ENCODE measurements around the gene SLC22A12. TPM values are rescaled to one million over a fixed set of nuclear protein-coding genes. Genes with fewer than 3 reads are reported as not detected.

Gene SLC22A12
- total RNA-seq, 6 experiments from 2014 or later: 0.22 to 0.80 (median 0.74) TPM; not detected in 3

- Histone ChIP-seq H3K27ac (no peak overlapping the region), H3K36me3 (no peaks in the 10 kb centered on the region), H3K4me3 (no peak overlapping the region), H3K9me3 (no peaks in the 10 kb centered on the region), H3K4me1 (peaks cover 0 to 5% (median 0%) of the 10 kb centered on the region in 4 donors), H3K27me3 (no peaks in the 10 kb centered on the region)
- TF ChIP-seq POLR2A (IDR thresholded peaks at IDR 0.05) (no peak), CTCF (IDR thresholded peaks at IDR 0.05) (no peak)
- intact Hi-C loops (cut with DNase I): no loop called here
- ATAC-seq (no peak), DNase-seq (peak in 1 of 3 donors; percentile 22)
- no CpG with 5 or more reads among the region's 11 CpGs for WGBS (ENCODE audit: insufficient coverage, low coverage, low lambda C conversion rate, missing lambda C conversion rate)
Observed at GRCh38 chr11:64571050-64571409, 20.0 kb upstream of the SLC22A12 start.

GRCh38 chr11:64571410-64572091, 19.5 kb upstream of the SLC22A12 start:
- DNase-seq (no peak), ATAC-seq (no peak)
- TF ChIP-seq CTCF (IDR thresholded peaks at IDR 0.05) (no peak), POLR2A (IDR thresholded peaks at IDR 0.05) (no peak)
- Histone ChIP-seq H3K9me3 (no peaks in the 10 kb centered on the region), H3K4me1 (no peaks in the 10 kb centered on the region), H3K27ac (no peak overlapping the region), H3K4me3 (no peak overlapping the region), H3K36me3 (no peaks in the 10 kb centered on the region), H3K27me3 (no peaks in the 10 kb centered on the region)
- intact Hi-C loops (cut with DNase I): no loop called here
- WGBS (ENCODE audit: insufficient coverage, low coverage, low lambda C conversion rate, missing lambda C conversion rate): 65% methylated on average over 10 of the region's 22 CpGs

- TF ChIP-seq CTCF (IDR thresholded peaks at IDR 0.05) (no peak), POLR2A (IDR thresholded peaks at IDR 0.05) (no peak)
- Histone ChIP-seq H3K27me3 (no peaks in the 10 kb centered on the region), H3K4me1 (no peaks in the 10 kb centered on the region), H3K9me3 (no peaks in the 10 kb centered on the region), H3K36me3 (no peaks in the 10 kb centered on the region), H3K27ac (no peak overlapping the region), H3K4me3 (no peak overlapping the region)
- WGBS (ENCODE audit: insufficient coverage, low coverage, low lambda C conversion rate, missing lambda C conversion rate): 66% methylated on average over 3 of the region's 8 CpGs
- ATAC-seq (no peak), DNase-seq (no peak)
- intact Hi-C loops (cut with DNase I): no loop called here
Observed at GRCh38 chr11:64572143-64572542, 18.9 kb upstream of the SLC22A12 start.

GRCh38 chr11:64577202-64577601, 13.8 kb upstream of the SLC22A12 start:
- no peak overlapping the region for H3K4me3 ChIP-seq
- no peaks in the 10 kb centered on the region for H3K9me3 ChIP-seq
- no peak overlapping the region for H3K27ac ChIP-seq
- intact Hi-C loops (cut with DNase I): no loop called here
- H3K4me1 ChIP-seq: no peaks in the 10 kb centered on the region
- DNase-seq (no peak), ATAC-seq (no peak)
- H3K36me3 ChIP-seq: no peaks in the 10 kb centered on the region
- H3K27me3 ChIP-seq: no peaks in the 10 kb centered on the region
- 68% methylated on average over 6 of the region's 6 CpGs for WGBS (ENCODE audit: insufficient coverage, low coverage, low lambda C conversion rate, missing lambda C conversion rate)
- TF ChIP-seq POLR2A (IDR thresholded peaks at IDR 0.05) (no peak), CTCF (IDR thresholded peaks at IDR 0.05) (no peak)

Measured in right lobe of liver (tissue), 6 donors.